AG04450 (cell line): Measurements from ENCODE around the gene FKBP1A. TPM values are rescaled to one million over a fixed set of nuclear protein-coding genes. Genes with fewer than 3 reads are reported as not detected.
"Not testable (repeated sequence)": the region's sequence is repeated elsewhere in the genome, so short reads cannot be mapped to it uniquely, and the experiment has no call there.

Source experiments
- CTCF ChIA-PET: fragments of 300-600, 350-600 bp; formaldehyde crosslinking; extraction: SDS; loops from one replicate; lab custom pipeline; 2022; ENCODE audit warnings: antibody characterized with exemption, inconsistent platforms; lab: Charles Lee
- POLR2A ChIA-PET: fragments of 350-600 bp; formaldehyde crosslinking; extraction: SDS; loops from one replicate; lab custom pipeline; 2021; ENCODE audit warnings: antibody characterized with exemption, inconsistent platforms; lab: Yijun Ruan, JAX
- DNase-seq: peaks from one replicate; pipeline ENCODE4 v3.0.0-alpha.2; 2011; ENCODE audit warnings: low read depth, low spot score
- H3K27ac ChIP-seq: one replicate; pipeline ENCODE4 v1.5.1; 2012; ENCODE audit warnings: low read depth, low read length, control low read depth
- H3K27me3 ChIP-seq: one replicate; pipeline ENCODE4 v1.6.0; 2012; ENCODE audit warnings: low read length; ENCODE audit not compliant: control insufficient read depth, insufficient read depth
- H3K4me3 ChIP-seq: 2 replicates; pipeline ENCODE4 v1.5.1; 2011; ENCODE audit warnings: mild to moderate bottlenecking, low read depth, low read length, control low read depth
- H3K9me3 ChIP-seq: 2 replicates; pipeline ENCODE4 v1.5.1; 2012; ENCODE audit warnings: low read length; ENCODE audit not compliant: control insufficient read depth, insufficient read depth
- polyA plus RNA-seq: library from polyadenylated mRNA; depleted of rRNA; stranded (reverse); fragments of >200 nt; gene quantifications from 2 replicates; pipeline ENCODE4 v1.2.3, GENCODE V29; 2011
- TF ChIP-seq, protein P1 (sequence below): IDR thresholded peaks from 2 replicates; pipeline ENCODE4 v1.5.1; 2011; ENCODE audit warnings: low read depth, low read length, control low read depth, inconsistent platforms

The FKBP1A gene
- polyA plus RNA-seq, 1 experiment: 579 TPM

DNA sequence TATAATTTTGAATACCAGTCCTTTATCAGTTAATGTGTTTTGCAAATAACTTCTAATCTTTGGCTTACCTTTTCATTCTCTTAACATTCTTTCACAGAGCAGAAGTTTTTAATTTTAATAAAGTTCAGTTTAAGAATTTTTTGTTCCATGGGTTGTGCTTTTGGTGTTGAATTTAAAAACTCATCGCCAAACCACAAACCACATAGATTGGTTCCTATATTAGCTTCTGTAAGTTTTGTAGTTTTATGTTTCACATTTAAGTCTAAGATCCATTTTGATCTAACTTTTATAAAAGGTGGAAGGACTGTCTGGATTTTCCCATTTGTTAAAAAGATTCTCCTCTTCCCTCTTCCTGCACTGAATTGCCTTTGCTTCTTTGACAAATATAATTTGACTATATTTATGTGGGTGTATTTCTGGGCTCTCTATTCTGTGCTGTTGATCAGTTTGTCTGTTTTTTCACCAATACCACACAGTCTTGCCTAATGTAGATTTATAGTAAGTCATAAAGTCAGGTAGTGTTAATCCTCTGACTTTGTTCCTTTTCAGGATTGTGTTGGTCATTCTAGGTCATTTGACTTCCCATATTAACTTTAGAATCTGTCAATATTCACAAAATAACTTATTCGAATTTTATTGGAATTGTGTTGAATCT lies 46.4 kb downstream of the FKBP1A start:
- TF ChIP-seq, protein P1, sequence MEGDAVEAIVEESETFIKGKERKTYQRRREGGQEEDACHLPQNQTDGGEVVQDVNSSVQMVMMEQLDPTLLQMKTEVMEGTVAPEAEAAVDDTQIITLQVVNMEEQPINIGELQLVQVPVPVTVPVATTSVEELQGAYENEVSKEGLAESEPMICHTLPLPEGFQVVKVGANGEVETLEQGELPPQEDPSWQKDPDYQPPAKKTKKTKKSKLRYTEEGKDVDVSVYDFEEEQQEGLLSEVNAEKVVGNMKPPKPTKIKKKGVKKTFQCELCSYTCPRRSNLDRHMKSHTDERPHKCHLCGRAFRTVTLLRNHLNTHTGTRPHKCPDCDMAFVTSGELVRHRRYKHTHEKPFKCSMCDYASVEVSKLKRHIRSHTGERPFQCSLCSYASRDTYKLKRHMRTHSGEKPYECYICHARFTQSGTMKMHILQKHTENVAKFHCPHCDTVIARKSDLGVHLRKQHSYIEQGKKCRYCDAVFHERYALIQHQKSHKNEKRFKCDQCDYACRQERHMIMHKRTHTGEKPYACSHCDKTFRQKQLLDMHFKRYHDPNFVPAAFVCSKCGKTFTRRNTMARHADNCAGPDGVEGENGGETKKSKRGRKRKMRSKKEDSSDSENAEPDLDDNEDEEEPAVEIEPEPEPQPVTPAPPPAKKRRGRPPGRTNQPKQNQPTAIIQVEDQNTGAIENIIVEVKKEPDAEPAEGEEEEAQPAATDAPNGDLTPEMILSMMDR: no peak
- no peak overlapping the region for H3K4me3 ChIP-seq
- DNase-seq: no peak
- CTCF ChIA-PET: no interaction called here
- H3K27me3 ChIP-seq: no peaks in the 10 kb centered on the region
- H3K9me3 ChIP-seq: no peaks in the 10 kb centered on the region
- POLR2A ChIA-PET: no interaction called here
- no peak overlapping the region for H3K27ac ChIP-seq

DNA sequence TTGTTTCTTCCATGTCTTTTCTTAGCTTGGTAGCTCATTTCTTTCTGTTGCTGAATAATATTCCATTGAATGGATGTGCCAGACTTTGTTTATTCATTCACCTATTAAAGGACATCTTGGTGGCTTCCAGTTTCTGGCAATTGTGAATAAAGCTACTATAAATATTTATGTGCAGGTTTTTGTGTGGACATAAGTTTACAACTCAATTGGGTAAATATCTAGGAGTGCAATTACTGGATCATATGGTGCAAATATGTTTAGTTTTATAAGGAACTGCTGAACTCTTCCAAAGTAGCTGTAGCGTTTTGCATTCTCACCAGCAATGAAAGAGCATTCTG lies 47.1 kb downstream of the FKBP1A start:
- Histone ChIP-seq H3K27me3 (no peaks in the 10 kb centered on the region), H3K4me3 (no peak overlapping the region), H3K9me3 (no peaks in the 10 kb centered on the region), H3K27ac (no peak overlapping the region)
- no peak for DNase-seq
- ChIA-PET CTCF (no interaction called here), POLR2A (no interaction called here)
- TF ChIP-seq, protein P1: no peak

DNA sequence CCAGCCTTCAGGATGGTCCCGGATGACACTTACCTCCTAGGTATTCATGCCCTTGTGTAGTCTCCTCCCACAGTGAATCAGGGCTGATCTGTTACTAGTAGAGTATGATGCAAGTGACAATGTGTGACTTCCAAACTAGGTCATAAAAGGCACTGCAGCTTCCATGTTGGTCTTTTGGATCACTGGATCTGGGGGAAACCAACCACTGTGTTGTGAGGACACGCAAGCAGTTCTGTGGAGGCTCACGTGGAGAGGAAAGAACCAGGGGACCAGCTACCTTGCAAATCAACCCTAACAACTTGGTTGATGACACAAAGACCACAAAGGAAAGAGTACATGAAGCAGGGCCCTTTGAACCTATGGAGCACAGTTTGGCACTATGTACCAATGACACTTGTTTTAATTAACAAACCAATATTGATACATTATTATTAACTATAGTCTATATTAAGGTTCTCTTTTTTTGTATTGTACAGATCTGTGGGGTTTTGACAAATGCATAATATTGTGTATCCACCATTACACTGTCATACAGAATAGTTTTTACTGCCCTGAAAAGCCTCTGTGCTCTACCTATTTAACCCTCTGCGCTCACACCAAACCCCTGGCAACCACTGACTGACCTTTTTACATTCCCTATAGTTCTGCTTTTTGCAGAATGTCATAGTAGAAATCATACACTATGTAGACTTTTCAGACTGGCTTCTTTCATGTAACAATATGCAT lies 47.7 kb downstream of the FKBP1A start:
- H3K9me3 ChIP-seq: no peaks in the 10 kb centered on the region
- no peak overlapping the region for H3K4me3 ChIP-seq
- ChIA-PET POLR2A (no interaction called here), CTCF (interaction anchor here (1.0 kb wide), 1 partner anchor 14 kb away, joined by 4 read pairs; no protein-coding TSS in a partner anchor)
- no peaks in the 10 kb centered on the region for H3K27me3 ChIP-seq
- DNase-seq: no peak
- TF ChIP-seq, protein P1: no peak
- H3K27ac ChIP-seq: no peak overlapping the region

DNA sequence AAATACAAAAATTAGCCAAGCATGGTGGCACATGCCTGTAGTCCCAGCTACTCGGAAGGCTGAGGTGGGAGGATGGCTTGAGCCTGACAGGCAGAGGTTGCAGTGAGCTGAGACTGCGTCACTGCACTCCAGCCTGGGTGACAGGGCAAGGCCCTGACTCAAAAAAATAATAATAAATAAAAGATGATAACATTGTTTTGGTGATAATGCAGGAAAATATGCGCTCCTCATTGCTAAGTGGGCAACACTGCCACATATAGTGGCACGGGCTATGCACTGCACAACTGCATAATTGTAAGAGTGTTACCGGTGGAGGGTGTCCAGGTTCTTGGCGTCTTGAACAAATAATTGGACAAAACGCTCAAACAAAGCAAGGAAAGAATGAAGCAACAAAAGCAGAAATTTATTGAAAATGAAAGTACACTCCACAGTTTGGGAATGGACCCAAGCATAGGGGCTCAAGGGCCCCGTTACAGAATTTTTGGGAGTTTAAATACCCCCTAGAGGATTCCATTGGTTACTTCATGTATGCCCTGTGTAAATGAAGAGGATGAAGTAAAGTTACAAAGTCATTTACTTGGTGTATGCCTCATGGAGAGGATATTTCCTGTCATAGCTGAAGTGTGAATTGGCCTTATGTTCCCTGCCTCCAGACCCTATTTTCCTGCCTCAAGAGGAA lies 49.3 kb downstream of the FKBP1A start:
- POLR2A ChIA-PET, H3K27ac ChIP-seq: not testable (repeated sequence)

DNA sequence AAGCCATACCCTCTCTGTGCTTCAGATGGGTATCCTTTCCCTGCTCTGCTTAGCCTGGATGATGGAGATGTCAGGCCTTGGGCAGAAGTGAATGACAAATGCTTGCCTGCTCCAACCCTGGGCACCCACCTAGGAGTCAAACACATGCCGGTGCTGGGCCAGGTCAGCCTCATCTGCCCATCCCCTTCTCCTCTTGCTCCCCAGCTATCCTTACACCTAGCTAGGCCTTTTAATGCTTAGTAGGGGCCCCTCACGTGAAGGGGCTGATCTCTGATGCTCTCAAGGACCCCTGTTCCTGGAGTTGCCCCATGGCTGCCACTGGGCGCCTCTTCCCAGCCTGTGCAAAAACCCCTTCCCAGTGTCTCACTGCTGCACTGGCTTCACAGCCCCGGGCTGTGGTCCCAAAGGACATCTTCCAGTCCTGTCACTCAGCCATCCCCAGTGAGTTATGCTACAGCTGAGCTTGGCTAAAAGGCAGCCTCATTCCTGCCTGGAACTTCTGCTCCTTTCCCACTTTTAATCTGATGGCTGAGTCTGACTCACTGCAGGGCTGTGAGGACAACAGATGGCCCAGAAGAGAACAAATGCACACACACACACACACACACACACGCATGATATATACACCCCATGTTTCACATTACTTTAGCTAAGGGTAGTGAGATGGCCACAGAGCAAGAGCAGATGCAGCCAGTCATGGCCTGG lies 51.1 kb downstream of the FKBP1A start:
- H3K9me3 ChIP-seq: no peaks in the 10 kb centered on the region
- peak overlapping the region; percentile 40 for H3K27ac ChIP-seq
- H3K27me3 ChIP-seq: no peaks in the 10 kb centered on the region
- TF ChIP-seq, protein P1: no peak
- H3K4me3 ChIP-seq: no peak overlapping the region
- POLR2A ChIA-PET: interaction anchor here (0.5 kb wide), 1 partner anchor 35 kb away, joined by 3 read pairs; no protein-coding TSS in a partner anchor
- DNase-seq: no peak
- CTCF ChIA-PET: no interaction called here

More for the DNA sequence above, 49.3 kb downstream of the FKBP1A start:
- CTCF ChIA-PET: interaction anchor here (0.7 kb wide), 1 partner anchor 39 kb away, joined by 3 read pairs; no protein-coding TSS in a partner anchor
- not testable (repeated sequence) for H3K4me3 ChIP-seq, H3K27me3 ChIP-seq, H3K9me3 ChIP-seq, DNase-seq
